Fibroblast of skin of scalp (primary cell): ENCODE data around the gene CRYZL1.
"Not testable (repeated sequence)": the region's sequence is repeated elsewhere in the genome, so short reads cannot be mapped to it uniquely, and the experiment has no call there.

Experiments used
- DNase-seq: peaks from one replicate; pipeline ENCODE4 v3.0.0-alpha.2; 2013

The CRYZL1 gene

DNA sequence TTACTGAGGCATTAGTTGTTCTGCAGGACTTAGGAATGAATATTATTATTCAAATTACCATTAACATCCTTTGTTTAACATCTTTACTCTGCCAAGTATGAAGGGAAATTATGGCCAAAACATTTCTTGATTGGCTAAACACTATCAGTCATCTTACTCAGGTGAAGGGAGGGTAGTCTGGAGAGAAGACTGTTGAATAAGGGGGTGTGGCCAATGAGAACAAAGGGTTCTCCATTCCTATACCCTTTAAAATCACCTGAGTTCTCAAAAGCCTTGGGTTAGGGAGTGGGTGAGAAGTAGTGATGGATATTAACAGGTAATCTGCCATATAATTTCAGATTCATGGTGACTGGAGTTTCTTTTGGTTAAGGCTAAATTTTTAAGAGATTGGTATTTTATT is 19.3 kb downstream of the CRYZL1 start:
- DNase-seq: no peak

DNA sequence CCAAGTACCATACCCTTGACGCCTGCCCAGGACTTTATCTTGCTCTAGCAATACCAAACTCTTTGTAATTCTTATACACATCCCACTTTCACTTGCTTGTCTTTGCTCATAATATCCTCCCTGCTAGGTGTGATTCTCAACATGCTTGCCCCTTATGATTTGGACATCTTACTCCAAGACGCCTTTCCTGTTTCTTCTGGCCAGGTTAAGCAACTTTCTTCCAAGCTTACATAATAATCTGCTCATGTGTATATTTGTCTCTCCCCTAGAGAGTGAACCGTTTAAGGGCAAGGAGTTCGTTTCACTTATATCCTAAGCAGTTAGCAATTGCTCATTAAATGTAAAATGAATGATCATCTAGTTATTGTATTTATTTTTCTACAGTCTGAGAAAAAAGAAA is 21.8 kb downstream of the CRYZL1 start:
- DNase-seq: no peak

DNA sequence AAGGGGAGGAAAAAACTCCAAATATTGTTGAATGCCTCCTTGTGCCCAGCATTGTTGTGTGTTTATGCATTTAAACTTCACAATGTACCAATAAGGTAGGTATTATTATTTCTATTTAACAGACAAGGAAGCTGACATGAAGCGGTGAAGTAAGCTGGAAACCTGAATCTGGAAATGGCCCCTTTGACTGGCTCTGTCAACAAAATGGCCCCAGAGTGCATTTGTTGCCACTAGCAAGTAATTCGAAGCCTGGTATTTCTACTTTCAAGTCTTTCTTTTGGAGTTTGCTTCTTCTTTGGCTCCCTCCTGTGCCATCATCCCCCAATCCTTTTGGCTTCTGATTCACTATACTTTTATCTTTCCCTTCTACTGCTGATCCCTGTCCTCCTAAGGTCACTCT is 23.1 kb downstream of the CRYZL1 start:
- no peak for DNase-seq

DNA sequence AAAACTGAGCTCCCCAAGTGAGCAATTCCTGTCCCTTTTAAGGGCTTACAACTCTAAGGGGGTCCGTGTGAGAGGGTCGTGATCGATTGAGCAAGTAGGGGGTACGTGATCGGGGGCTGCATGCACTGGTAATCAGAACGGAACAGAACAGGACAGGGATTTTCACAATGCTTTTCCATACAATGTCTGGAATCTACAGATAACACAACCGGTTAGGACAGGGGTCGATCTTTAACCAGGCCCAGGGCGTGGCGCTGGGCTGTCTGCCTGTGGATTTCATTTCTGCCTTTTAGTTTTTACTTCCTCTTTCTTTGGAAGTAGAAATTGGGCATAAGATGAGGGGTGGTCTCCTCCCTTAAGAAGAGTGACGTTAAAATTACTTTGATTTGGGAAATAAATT is 24.0 kb downstream of the CRYZL1 start:
- not testable (repeated sequence) for DNase-seq

DNA sequence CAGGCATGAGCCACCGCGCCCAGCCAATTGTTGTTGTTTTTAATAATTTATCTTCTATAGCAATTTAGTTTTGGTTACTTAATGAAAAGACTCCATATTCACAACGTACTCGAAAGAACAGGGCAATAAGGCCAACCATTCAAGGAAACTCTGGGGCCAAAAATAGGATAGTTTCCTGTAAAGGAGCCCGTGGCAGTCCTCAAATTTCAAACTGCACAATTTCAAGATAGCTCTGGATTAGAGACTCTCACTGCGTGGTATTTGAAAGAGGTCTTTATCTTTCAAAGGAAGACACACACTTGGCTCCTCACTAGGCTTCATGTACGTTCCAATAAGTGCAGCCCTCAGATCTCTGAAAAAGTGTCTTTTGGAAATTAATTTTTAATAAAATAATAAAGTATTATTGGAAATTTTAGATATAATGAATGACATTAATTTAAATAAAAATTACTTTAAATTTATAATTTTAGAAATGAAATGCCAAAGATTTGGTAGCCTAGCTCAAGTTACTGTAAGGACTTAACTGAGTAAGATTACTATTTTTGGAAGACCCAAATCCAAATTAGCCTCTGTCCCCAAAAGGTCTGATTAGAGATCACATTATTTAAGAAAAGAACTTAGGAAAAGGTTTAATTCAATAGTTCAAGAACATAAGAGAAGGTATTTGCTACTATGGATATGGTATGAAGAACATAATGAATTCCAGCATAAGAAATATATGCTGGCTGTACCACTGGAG is 30.4 kb downstream of the CRYZL1 start:
- DNase-seq: no peak

DNA sequence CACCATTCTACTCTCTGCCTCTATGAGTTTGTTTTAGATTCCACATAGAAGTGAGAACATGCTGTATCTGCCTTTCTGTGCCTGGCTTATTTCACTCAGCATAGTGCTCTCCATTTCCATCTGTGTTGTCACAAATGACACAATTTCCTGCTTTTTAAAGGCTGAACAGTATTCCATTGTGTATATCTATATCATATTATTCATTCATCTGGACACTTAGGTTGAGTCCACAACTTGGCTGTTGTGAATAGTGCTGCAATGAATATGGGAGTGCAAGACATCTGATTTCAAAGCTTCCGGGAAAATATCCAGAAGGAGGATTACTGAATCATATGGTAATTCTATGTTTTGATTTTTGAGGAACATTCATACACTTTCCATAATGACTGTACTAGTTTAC is 33.0 kb downstream of the CRYZL1 start:
- DNase-seq: peak; percentile 2

DNA sequence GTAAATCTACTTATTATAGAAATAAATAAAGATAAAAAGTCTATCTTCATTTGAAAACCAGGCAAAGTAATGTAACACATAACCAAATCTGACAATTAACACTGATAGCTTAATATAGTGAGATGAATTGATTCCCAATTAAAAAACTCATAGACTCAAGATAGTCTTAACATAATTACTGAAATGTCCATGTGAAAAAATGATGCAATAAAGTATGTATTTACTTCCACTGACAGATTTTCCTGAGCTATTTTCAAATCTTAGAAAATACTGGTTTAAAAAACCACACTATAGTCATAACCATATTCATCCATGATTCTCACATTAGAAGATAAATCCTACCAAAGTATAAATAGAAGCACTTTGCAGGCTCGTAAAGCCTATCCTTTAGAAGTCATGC is 43.5 kb downstream of the CRYZL1 start:
- DNase-seq: no peak

DNA sequence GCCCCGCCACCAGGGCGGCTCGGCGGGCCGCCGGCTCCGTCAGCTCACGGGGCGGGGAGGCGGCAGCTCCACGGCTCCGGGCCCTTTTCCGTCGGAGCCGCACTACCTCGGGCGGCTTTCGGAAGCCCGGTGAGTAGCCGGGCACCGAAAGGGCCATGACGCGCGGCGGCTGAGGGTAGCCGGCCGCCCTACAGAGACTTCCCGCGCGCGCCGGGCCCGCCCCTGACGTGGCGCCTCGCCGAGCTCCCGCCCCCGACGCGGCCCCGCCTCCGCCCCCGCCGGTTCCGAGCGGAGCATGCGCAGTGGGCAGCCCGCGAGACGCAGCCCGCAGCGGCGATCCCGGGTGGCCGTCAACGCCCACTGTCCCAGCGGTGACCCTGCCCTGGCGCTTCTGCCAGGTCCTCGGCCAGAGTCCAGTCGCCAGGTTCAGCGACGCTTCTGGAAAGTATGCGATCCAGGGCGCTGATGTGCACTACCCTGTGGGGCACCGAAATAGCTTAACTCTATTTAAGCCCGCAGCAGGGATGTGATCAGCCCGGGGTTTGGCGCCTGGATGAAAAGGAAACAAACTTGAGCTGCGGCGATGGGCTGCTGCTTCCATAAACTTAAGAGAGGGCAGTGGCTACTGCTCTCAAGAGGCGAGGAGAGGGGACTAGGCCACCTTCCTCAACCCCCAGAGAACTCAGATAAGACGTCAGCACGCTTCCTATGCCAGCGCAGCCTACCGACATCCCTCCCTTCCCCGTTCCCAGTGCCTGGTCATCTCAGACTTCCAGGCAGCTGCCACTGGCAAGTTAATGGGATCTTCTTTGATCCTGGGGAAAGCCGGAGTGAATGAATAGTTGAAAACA is 52.8 kb downstream of the CRYZL1 start, which contains the start of gene DONSON:
Gene DONSON, minus strand, starts transcription at position 200 of the 851 bp plus-strand sequence. Its CDS starts 43 bp downstream, at position 157.
- DNase-seq: peak; percentile 85

DNA sequence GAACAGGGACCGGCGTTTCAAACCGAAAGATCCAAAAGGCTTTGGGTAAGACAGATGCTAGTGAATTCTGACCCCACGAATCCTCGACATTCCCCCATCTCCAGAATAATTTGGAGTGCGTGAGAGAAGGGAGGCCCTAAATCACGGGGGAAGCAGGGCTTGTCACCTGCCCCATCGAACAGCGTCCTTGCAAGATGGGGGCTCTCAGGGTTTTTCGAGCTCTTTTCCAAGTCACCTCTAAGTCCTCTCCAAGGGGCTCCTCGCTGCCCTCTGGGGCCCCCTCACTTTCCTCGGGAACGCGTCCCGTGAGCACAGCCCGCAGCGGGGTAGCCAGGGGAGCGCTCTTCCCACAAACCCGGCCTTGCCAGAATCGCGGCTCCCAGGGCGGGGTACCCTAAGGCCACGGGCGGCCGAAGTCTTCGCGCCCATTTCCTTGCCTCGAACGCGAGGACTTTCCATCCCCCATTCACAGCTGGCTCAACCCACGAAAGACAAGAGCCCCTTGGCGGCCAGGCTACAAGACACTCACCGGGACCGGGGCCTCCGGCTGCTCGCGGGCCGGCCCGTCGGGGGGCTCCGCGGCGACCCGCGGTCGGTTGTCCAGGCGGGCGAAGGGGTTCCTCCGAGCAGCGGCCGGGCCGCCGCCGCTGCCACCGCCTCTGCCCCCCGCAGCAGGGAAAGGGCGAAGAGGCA is 53.6 kb downstream of the CRYZL1 start:
- peak; percentile 34 for DNase-seq

DNA sequence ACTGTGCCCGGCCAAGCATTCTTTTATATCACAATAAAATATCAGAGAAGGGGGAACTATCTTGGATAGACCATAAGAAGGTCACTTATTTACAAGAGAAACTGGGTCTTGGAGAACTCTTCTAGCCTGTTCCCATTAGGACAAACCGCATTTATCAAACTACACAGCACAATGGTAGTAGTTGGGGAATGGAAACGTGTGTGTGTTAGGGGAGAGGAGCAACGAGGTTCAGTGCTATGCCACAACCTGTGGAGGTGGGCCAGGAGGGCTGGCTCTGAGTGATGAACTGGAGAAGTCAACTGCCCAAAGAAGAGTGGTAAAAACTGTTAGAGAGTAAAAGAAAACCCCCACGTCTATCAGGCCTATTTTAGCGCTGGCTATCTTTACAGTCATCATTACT is 54.6 kb downstream of the CRYZL1 start:
- DNase-seq: no peak

DNA sequence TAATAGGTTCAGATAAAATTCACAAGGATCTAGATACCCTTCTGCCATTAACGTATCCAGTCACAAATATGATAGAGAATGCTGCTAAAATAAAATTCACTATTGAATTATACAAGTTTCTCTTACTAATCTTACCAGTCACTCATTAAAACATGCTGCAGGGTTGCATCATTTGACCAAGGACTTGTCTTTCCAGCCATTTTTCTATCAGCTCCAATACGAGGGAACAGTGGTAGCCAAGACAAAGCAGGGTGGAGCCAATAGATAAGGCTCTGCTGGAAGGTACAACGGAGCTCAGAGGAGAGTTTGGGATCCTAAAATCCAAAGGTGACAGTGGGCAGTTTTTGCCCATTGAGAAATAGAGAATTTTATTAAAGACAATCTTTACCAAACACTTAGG is 57.1 kb downstream of the CRYZL1 start:
- no peak for DNase-seq

DNA sequence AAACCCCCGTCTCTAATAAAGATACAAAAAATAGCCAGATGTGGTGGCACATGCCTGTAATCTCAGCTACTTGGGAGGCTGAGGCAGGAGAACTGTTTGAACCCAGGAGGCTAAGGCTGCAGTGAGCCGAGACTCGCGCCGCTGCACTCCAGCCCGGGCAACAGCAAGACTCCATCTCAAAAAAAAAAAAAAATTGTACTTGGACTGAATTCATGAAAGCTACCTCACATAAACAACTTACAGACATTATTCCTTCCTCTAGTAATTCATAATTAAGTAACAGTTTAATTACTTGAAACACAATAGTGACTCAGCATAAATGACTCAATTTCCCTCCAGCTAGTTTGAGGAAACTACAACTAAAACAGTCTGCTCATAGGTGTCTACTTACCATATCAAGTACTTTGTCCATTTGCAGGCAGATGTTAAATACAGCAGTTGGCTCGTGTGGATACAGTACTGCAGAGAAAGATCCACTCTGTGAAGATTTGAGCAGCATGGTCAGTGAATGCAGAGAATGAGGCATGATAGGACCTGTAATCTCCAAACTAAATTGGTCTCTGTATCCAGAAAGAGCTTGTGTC is 62.5 kb downstream of the CRYZL1 start:
- no peak for DNase-seq

DNA sequence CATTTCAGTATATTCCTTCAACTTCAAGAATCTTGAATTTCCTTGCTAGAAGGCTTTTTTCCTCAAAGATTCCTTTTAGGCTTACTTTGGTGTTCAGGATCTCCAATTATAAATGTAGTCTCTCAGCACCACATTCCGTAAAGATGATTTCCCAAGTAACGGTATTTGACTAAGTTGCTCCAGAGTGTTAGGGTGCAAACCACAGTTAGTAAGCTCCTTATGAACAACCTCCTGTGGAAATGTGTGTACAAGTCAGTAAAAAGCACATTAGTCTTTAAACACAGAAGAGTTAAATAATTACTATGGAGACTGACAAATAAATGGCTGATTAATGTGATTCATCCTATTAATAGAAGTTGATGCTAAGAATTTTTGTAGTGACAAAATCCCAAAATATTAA is 63.3 kb downstream of the CRYZL1 start:
- peak; percentile 46 for DNase-seq

DNA sequence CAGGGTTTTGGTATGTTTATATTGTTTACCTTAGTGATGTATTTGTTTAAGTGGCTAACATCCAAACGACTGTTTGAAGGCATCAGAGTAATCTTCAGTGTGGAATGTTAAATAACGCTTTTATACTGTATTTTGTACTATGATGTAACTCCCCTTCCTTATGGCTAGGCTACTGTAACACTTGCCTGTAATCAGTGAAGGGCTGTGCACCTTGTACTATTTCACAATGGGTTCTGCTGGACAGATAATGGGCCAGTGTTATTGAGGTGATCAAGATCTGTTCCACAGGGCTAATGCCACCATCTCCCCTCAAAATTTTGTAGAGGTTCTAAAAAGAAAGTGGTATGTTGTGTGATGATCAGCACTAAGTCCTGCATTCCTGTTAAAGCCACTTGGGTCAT is 64.8 kb downstream of the CRYZL1 start:
- DNase-seq: not testable (repeated sequence)

DNA sequence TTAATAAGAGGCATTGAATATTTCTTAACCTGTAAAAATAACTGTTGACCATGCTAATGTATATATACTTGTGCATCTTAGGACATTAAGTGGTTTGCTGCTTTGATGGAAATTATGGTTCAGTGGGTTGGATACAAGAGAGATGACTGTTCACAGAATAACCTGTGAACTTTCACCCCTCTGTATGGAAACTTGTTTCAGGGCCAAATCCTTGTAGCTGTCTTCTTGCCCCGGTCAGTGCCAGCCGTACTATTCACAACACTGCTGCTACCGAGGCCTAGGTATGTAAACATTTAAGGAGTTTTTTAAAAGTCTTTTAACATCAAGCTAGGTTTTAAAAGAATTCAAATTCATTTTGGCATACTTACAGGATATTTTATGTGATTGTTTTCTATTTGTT is 69.2 kb downstream of the CRYZL1 start:
- no peak for DNase-seq

DNA sequence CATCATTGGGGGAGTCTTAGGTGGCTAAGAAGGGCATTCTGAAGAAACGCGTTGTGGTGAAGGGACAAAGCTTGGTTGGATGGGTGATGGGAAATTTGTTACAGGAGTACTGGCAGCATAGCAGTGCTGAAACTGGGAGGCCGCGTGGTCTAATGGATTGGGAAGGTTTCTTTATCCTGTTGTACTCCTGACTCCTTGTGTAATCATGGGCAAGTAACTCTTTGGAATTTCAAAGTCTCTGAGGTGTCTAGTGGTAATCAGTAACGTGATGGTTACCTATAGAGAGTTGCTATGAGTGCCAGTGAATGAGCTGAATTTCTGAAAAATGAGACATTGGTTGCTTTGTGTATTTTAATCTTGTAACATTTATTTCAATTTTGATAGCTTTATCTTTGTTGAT is 71.5 kb downstream of the CRYZL1 start:
- DNase-seq: no peak

DNA sequence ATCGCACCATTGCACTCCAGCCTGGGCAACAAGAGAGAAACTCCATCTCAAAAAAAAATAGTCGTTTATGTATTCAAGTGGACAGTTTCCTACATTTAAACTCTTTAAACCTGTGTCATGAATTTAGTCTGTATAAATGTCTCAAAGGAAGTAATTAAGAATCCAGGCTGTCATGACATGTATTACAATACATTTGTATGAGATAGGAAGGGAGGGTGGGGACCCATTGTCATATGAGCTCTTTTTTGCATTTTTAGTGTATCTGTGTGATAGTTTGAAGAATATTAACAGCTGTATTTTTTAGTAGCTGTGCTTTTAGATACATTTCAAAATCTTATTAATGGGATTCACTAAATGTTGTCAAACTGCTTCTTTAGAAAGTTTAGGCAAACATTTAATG is 73.1 kb downstream of the CRYZL1 start:
- no peak for DNase-seq

DNA sequence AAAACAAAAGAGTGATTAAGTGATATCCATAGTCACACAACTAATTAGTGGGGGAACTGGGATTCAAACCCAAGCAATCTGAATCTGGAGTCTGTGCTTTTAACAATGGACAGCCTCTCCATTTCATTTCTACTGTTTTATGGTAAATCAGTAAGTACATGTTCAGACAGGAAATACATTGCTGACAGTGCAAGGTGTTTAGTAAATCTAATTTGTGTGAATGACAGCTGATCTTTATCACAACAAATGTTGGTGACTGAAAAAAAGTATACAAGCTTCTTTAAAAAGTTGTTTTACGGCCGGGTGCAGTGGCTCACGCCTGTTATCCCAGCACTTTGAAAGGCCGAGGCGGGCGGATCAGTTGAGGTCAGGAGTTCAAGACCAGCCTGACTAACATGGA is 73.6 kb downstream of the CRYZL1 start:
- DNase-seq: no peak

DNA sequence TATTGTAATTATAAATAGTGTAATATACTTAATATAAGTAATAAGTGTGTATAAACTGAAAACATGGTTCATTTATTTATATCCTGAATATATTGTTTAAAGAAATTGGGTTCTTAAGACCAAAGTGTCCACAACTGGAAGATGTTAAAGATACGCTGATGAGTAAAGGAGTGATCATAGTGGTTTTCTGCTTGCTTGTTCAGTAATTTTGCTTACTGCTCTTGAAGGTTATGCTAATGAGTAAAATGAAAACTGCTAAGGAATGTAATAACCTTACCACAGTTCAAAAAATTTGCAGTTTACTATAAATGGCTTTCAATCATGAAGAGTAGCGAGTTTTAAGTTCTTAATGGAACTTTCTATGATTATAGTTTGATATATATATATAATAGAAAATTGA is 75.0 kb downstream of the CRYZL1 start:
- DNase-seq: no peak

DNA sequence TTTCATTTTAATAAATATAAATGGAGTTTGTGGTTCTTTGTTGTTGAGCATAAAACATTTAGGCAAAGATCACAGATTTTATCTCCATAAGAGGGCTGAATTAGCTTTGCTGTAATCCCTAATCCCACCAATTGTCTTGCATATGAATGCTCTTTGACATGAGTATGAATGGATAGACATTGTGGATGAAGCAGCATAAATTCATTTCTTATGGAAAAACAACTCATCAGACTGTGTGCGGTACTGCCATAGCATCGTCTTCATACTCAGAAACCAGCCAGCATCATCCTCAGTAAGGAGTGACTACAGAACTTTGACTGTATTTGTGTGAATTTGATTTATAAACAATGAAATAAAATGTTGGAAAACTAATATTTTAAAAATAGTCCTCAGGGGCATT is 79.2 kb downstream of the CRYZL1 start:
- no peak for DNase-seq

DNA sequence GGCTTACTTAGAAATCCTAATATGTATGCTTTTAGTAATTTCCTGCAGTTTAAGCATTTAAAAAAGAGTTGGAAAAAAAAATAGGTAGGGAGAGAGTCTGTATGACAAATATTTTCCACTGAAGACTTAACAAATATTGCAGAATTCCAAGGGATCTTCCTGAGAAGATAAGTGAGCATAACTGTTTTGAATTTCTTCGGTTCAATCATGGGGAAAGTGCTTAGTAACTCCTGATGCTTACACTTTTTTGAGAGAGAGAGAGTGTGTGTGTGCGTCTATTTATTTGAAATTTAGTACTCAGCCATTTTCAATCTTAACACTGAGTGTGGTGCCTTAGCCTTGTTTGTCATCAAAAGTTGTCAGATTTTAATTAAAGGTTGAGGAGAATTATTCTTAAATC is 80.2 kb downstream of the CRYZL1 start:
- DNase-seq: no peak

DNA sequence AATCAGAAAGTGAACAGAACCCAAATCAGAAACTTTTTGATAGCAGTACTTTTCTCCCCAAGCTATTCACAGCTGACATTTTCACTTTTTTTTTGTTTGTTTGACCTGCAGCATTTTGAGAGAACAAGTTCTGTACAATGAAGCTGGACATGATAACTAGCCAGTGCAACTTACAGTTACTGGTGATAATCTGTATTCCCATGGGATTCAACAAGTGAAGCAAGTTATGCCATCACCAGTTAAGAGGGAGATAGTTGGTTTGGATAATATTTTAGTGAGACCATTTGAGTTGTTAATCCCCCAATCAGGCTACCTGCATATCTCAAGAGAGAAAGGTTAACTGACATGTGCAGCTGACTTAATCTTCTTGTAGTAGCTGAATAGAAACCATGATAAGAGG is 80.6 kb downstream of the CRYZL1 start:
- DNase-seq: no peak

DNA sequence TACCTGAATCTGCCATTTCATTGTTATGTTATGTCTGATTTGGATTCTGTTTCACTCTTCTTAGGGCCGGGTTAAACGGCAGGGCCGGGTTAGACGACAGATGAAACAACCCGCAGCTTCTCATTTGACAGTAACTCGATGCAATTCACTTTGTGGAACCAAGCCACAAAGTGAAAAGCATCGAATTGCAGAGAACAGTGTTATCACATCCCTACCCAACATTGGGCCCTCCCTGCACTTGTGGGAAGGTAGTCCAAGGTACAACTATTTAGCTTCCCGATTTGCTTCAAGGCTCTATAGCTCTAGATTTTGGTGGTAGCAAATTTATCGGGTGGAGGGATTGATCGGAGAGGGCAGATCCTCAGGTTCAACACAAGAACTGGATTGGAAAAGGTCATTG is 81.7 kb downstream of the CRYZL1 start:
- DNase-seq: no peak
